H9 (cell line): ENCODE results near the gene TELO2. TPM values are rescaled to one million over a fixed set of nuclear protein-coding genes. Genes with fewer than 3 reads are reported as not detected.

Experiments used
- DNase-seq: peaks from one replicate; pipeline ENCODE4 v3.0.0-alpha.2; 2017
- H2AFZ ChIP-seq: one replicate; pipeline ENCODE4 v1.6.1; 2013; ENCODE audit warnings: mild to moderate bottlenecking, low read length, control low read depth, moderate library complexity
- H2AK5ac ChIP-seq: 2 replicates; pipeline ENCODE4 v1.6.1; 2013; ENCODE audit warnings: low read length, control low read depth, mixed read lengths; ENCODE audit not compliant: insufficient read length
- H2BK120ac ChIP-seq: one replicate; pipeline ENCODE4 v1.6.1; 2013; ENCODE audit warnings: low read depth, mild to moderate bottlenecking, low read length, control low read depth, inconsistent platforms; ENCODE audit not compliant: poor library complexity, severe bottlenecking
- H2BK12ac ChIP-seq: 2 replicates; pipeline ENCODE4 v1.6.1; 2013; ENCODE audit warnings: low read length, control low read depth, mixed read lengths, low read depth; ENCODE audit not compliant: insufficient read length
- H2BK15ac ChIP-seq: 2 replicates; pipeline ENCODE4 v1.6.1; 2013; ENCODE audit warnings: low read depth, low read length, control low read depth
- H2BK20ac ChIP-seq: one replicate; pipeline ENCODE4 v1.6.1; 2013; ENCODE audit warnings: low read depth, mild to moderate bottlenecking, low read length, control low read depth, inconsistent platforms; ENCODE audit not compliant: poor library complexity, severe bottlenecking
- H2BK5ac ChIP-seq: 2 replicates; pipeline ENCODE4 v1.6.1; 2013; ENCODE audit warnings: low read length, control low read depth, mixed read lengths; ENCODE audit not compliant: insufficient read length
- H3K14ac ChIP-seq: 2 replicates; pipeline ENCODE4 v1.6.1; 2013; ENCODE audit warnings: low read length, control low read depth; ENCODE audit not compliant: insufficient read depth
- H3K18ac ChIP-seq: 2 replicates; pipeline ENCODE4 v1.6.1; 2013; ENCODE audit warnings: low read depth, mild to moderate bottlenecking, mixed read lengths, low read length, control low read depth; ENCODE audit not compliant: insufficient read length
- H3K23ac ChIP-seq: 2 replicates; pipeline ENCODE4 v1.6.1; 2013; ENCODE audit warnings: low read length, control low read depth, mixed read lengths, low read depth; ENCODE audit not compliant: insufficient read length
- H3K23me2 ChIP-seq: 2 replicates; pipeline ENCODE4 v1.6.1; 2013; ENCODE audit warnings: low read depth, mild to moderate bottlenecking, mixed read lengths, low read length, control low read depth; ENCODE audit not compliant: insufficient read length, poor library complexity, severe bottlenecking
- H3K27ac ChIP-seq: 2 replicates; pipeline ENCODE4 v1.5.1; 2013; ENCODE audit warnings: low read length, control low read depth, mixed read lengths, low read depth; ENCODE audit not compliant: insufficient read length
- H3K27me3 ChIP-seq: 2 replicates; pipeline ENCODE4 v1.6.1; 2013; ENCODE audit warnings: low read length, control low read depth, inconsistent platforms; ENCODE audit not compliant: insufficient read depth
- H3K4ac ChIP-seq: 2 replicates; pipeline ENCODE4 v1.6.1; 2013; ENCODE audit warnings: low read depth, mild to moderate bottlenecking, control low read depth, inconsistent platforms, low read length, moderate library complexity
- H3K4me1 ChIP-seq: 2 replicates; pipeline ENCODE4 v1.6.1; 2013; ENCODE audit warnings: low read length, control low read depth, inconsistent platforms; ENCODE audit not compliant: insufficient read depth
- H3K4me2 ChIP-seq: 2 replicates; pipeline ENCODE4 v1.6.1; 2013; ENCODE audit warnings: low read length, control low read depth, mixed read lengths; ENCODE audit not compliant: insufficient read length, insufficient read depth
- H3K56ac ChIP-seq: 2 replicates; pipeline ENCODE4 v1.6.1; 2013; ENCODE audit warnings: low read depth, mild to moderate bottlenecking, mixed read lengths, low read length, control low read depth; ENCODE audit not compliant: insufficient read length
- H3K79me1 ChIP-seq: 2 replicates; pipeline ENCODE4 v1.6.1; 2013; ENCODE audit warnings: low read depth, mild to moderate bottlenecking, moderate library complexity, low read length, control low read depth, inconsistent platforms; ENCODE audit not compliant: insufficient read depth, poor library complexity, severe bottlenecking
- H3K79me2 ChIP-seq: 2 replicates; pipeline ENCODE4 v1.6.1; 2013; ENCODE audit warnings: low read length, control low read depth, inconsistent platforms; ENCODE audit not compliant: insufficient read depth
- H3K9ac ChIP-seq: 2 replicates; pipeline ENCODE4 v1.6.1; 2013; ENCODE audit warnings: low read length, control low read depth, mixed read lengths; ENCODE audit not compliant: insufficient read length; ENCODE audit errors: extremely low read depth
- H3K9me3 ChIP-seq: one replicate; pipeline ENCODE4 v1.6.1; 2013; ENCODE audit warnings: low read depth, low read length, inconsistent platforms; ENCODE audit not compliant: control insufficient read depth
- H3T11ph ChIP-seq: one replicate; pipeline ENCODE4 v1.6.1; 2013; ENCODE audit warnings: mild to moderate bottlenecking, low read length, control low read depth, inconsistent platforms
- H4K20me1 ChIP-seq: one replicate; pipeline ENCODE4 v1.6.1; 2013; ENCODE audit not compliant: control insufficient read depth, insufficient read length, insufficient read depth
- H4K5ac ChIP-seq: 2 replicates; pipeline ENCODE4 v1.6.1; 2013; ENCODE audit warnings: low read depth, mild to moderate bottlenecking, mixed read lengths, low read length, control low read depth; ENCODE audit not compliant: insufficient read length
- H4K8ac ChIP-seq: replicated peaks from 2 replicates; pipeline ENCODE4 v1.6.1; 2013; ENCODE audit warnings: low read length, control low read depth, mixed read lengths, low read depth; ENCODE audit not compliant: insufficient read length
- H4K91ac ChIP-seq: 2 replicates; pipeline ENCODE4 v1.6.1; 2013; ENCODE audit warnings: low read depth, mild to moderate bottlenecking, moderate library complexity, mixed read lengths, low read length, control low read depth; ENCODE audit not compliant: insufficient read length
- H3K27ac Mint-ChIP-seq, 3 experiments: 2 replicates in 2 of 3; 3 replicates in 1 of 3; pipeline ENCODE4 v1.8.0; 2020 to 2021; ENCODE audit warnings: mixed read lengths in 3 of 3, mild to moderate bottlenecking in 1 of 3, moderate library complexity in 1 of 3
- H3K27me3 Mint-ChIP-seq: 2 replicates; pipeline ENCODE4 v1.8.0; 2021; ENCODE audit warnings: low read depth, mild to moderate bottlenecking, moderate library complexity, mixed read lengths
- H3K36me3 Mint-ChIP-seq, 3 experiments: 2 replicates in 2 of 3; 3 replicates in 1 of 3; pipeline ENCODE4 v1.8.0; 2020 to 2021; ENCODE audit warnings: low read depth in 3 of 3, mixed read lengths in 3 of 3; ENCODE audit not compliant: insufficient read depth in 1 of 3
- H3K4me1 Mint-ChIP-seq, 2 experiments: 2 replicates each; pipeline ENCODE4 v1.8.0; 2020; ENCODE audit warnings: mixed read lengths in 2 of 2
- H3K4me3 Mint-ChIP-seq, 2 experiments: 2 replicates in 1 of 2; 3 replicates in 1 of 2; pipeline ENCODE4 v1.8.0; 2020 to 2021; ENCODE audit warnings: mild to moderate bottlenecking in 2 of 2, mixed read lengths in 2 of 2, moderate library complexity in 1 of 2
- H3K9me3 Mint-ChIP-seq, 2 experiments: 2 replicates in 1 of 2; 3 replicates in 1 of 2; pipeline ENCODE4 v1.8.0; 2020; ENCODE audit warnings: mild to moderate bottlenecking in 2 of 2, mixed read lengths in 2 of 2, moderate library complexity in 1 of 2
- CTCF ChIP-seq: fragments of 200-600 bp; sonication (generic); conservative IDR thresholded peaks from 3 replicates; pipeline ENCODE4 v1.8.0; 2021; ENCODE audit warnings: antibody characterized with exemption, mild to moderate bottlenecking
- WGBS: extraction: QIAGEN DNeasy Blood & Tissue Kit; methylation state at CpG from one replicate; pipeline ENCODE4 v1.1.7; 2013; ENCODE audit warnings: missing lambda C conversion rate, low lambda C conversion rate, mixed read lengths; ENCODE audit not compliant: insufficient read length; ENCODE audit errors: extremely low coverage; 5-methylcytosine and 5-hydroxymethylcytosine counted together
- total RNA-seq: library from RNA; stranded (reverse); gene quantifications from 2 replicates; pipeline ENCODE4 v1.2.1, GENCODE V29; 2021

Gene TELO2
- total RNA-seq, 1 experiment from 2014 or later = 98.9 TPM

- no peak overlapping the region for H3K9ac ChIP-seq
- peaks cover 4% of the 10 kb centered on the region for H3K79me1 ChIP-seq
- no peak overlapping the region for H4K5ac ChIP-seq
- H2BK120ac ChIP-seq = no peak overlapping the region
- no peak overlapping the region for H3K4me3 Mint-ChIP-seq
- H4K20me1 ChIP-seq = no peaks in the 10 kb centered on the region
- H3K9me3 Mint-ChIP-seq = no peaks in the 10 kb centered on the region
- no CpG with 5 or more reads among the region's 41 CpGs for WGBS
- no peaks in the 10 kb centered on the region for H3K4me1 Mint-ChIP-seq
- H3T11ph ChIP-seq = no peak overlapping the region
- H3K23ac ChIP-seq = no peak overlapping the region
- H4K91ac ChIP-seq = no peak overlapping the region
- no peak overlapping the region for H3K56ac ChIP-seq
- no peak overlapping the region for H3K27ac Mint-ChIP-seq
- no peak overlapping the region for H3K4me2 ChIP-seq
- no peaks in the 10 kb centered on the region for H3K4me1 ChIP-seq
- H2AK5ac ChIP-seq = no peak overlapping the region
- no peaks in the 10 kb centered on the region for H3K23me2 ChIP-seq
- H3K27ac ChIP-seq = no peak overlapping the region
- no peak for DNase-seq
- no peak overlapping the region for H3K4ac ChIP-seq
- no peak overlapping the region for H2BK20ac ChIP-seq
- no peak overlapping the region for H2BK5ac ChIP-seq
- H2BK15ac ChIP-seq = no peak overlapping the region
- H2AFZ ChIP-seq = no peak overlapping the region
- no peak overlapping the region for H3K18ac ChIP-seq
- TF ChIP-seq CTCF = no peak
- H3K9me3 ChIP-seq = no peaks in the 10 kb centered on the region
- H3K27me3 ChIP-seq = no peaks in the 10 kb centered on the region
- no peaks in the 10 kb centered on the region for H3K27me3 Mint-ChIP-seq
- peaks cover 2 to 18% (median 13%) of the 10 kb centered on the region in 3 experiments; a peak in 4 of 7 replicates for H3K36me3 Mint-ChIP-seq
- no peak overlapping the region for H4K8ac ChIP-seq
- peaks cover 3% of the 10 kb centered on the region; the same call in 1 of the 2 replicates for H3K79me2 ChIP-seq
- no peak overlapping the region for H3K14ac ChIP-seq
- no peak overlapping the region for H2BK12ac ChIP-seq
These were observed 28.8 kb upstream of the TELO2 start for GRCh38 chr16:1464196-1464893.
